AG09319 (cell line): ENCODE results near the gene PPP1R14C.

Source experiments
- DNase-seq: peaks from one replicate; pipeline ENCODE4 v3.0.0-alpha.2; 2010; ENCODE audit warnings: low read depth; ENCODE audit errors: extremely low read depth
- TF ChIP-seq, protein P1 (sequence below): IDR thresholded peaks from 2 replicates; pipeline ENCODE4 v1.5.1; 2011; ENCODE audit warnings: low read depth, mild to moderate bottlenecking, inconsistent platforms, low read length, moderate library complexity

The PPP1R14C gene

DNA sequence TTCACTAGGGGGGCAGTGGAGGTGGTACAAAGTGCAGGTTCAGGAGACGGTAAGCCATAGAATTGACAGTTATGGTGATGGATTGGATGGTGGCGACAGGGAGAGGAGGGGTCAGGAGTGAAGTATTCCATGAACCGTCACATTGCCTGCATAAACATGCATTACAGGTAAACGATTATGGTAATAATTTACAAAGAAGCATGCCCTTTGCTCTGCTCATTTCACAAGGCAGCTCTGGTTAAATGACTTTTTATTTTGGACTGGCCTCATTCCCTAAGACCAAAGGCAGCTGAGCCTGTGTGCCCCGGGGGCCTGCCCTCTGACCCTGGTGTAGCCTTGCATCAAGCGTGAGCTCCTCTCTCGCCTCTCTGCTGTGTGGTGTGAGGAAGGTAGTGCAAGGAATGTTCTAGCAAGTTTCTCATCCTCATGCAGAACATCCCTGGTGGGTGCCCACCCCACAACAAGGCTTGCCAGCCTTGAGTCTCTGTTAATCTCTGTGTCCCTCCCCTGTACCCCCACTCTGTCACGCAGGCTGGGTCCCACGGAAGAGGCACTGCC, 59.0 kb downstream of the PPP1R14C start:
- DNase-seq, result no peak

DNA sequence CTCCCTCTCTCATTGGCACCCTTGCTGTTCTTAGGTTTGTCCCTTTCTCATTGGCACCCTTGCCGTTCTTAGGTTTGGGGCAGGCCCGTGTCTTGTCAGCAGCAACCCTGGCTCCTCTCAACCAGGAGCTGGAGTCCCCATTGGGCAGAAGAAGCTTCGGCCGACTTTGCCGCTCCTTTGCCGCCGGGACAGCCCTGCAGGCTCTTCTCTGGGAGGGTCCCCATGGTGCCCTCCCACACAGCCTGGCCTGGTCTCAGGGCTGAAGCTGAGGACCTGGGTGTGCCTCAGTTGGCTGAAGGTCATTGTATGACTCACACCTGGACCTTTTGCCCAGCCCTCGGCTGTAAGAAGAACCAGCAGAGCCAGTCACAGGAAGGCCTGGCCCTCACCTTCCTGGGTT, 59.6 kb downstream of the PPP1R14C start:
- DNase-seq, result no peak
- TF ChIP-seq, protein P1, sequence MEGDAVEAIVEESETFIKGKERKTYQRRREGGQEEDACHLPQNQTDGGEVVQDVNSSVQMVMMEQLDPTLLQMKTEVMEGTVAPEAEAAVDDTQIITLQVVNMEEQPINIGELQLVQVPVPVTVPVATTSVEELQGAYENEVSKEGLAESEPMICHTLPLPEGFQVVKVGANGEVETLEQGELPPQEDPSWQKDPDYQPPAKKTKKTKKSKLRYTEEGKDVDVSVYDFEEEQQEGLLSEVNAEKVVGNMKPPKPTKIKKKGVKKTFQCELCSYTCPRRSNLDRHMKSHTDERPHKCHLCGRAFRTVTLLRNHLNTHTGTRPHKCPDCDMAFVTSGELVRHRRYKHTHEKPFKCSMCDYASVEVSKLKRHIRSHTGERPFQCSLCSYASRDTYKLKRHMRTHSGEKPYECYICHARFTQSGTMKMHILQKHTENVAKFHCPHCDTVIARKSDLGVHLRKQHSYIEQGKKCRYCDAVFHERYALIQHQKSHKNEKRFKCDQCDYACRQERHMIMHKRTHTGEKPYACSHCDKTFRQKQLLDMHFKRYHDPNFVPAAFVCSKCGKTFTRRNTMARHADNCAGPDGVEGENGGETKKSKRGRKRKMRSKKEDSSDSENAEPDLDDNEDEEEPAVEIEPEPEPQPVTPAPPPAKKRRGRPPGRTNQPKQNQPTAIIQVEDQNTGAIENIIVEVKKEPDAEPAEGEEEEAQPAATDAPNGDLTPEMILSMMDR, result no peak

More for the DNA sequence above, 59.0 kb downstream of the PPP1R14C start:
- TF ChIP-seq, protein P1, result no peak

DNA sequence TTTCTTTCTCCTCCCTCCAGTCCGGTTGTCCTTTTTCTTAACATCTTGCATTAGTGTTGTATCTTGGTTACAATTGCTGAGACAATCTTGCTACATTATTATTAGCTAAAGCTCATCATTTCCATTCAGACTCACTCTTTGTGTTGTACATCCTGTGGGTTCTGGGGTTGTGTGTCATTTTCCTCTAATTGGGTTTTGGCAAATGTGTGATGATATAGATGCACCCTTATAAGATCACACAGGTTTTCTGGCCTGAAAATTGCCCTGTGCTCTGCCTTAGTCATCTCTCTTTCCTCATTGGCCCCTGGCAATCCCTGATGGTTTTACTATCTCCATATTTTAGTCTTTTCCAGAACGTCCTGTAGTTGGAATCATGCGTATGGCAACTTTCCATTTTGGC, 60.1 kb downstream of the PPP1R14C start:
- DNase-seq, result no peak

DNA sequence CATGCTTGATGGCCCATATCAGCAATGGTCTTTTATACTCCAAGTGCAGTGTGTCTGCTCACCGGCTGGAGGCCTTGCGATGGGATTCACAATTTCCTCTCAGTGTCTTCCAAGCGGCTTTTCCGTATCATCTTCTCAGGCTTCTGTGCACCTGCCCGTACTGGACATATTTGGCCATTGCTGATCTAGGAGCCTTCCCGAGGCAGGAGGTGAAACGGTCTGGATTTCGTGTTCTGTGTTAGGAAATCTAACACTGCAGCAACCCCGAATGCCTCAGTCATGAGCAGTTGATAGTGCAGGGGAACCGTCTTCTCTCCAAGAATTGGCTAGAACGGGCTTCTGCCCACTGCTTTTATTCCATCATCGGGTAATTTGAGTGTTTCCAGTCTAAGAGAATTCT, 60.5 kb downstream of the PPP1R14C start:
- TF ChIP-seq, protein P1, result no peak

More for the DNA sequence above, 60.1 kb downstream of the PPP1R14C start:
- TF ChIP-seq, protein P1, result no peak

DNA sequence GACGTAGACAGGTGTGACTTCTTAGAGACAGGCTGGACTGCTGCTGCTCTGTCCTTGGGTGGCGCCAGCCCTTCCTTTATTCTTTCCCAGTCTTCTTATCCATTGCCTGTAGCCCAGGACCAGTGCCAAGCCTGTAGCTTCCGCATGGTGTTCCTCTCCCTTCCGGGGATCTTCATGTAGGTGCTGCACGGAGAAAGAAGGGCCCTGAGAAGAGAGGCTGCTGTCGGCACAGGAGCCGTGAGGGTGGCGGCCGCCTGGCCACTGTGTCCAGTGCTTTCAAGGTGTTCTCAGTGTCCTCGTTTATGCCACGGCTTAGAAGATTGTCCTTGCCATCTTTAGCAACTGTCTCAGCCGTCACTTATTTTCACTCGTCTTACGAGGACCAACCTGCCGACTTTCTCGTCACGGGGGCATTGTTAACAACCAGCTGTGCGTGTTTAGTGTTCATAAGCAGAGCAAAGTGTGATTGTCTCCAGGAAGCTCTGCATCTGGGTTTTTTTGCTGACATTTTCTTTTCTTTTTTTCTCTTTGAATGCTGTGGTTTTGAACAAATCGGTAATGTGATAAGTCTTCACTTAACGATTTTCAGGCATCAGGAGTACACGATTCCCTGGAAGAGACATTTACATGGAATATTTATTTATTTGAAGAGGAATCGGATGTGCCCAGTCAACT, 61.2 kb downstream of the PPP1R14C start:
- TF ChIP-seq, protein P1, result no peak
- no peak for DNase-seq

More for the DNA sequence above, 60.5 kb downstream of the PPP1R14C start:
- no peak for DNase-seq

DNA sequence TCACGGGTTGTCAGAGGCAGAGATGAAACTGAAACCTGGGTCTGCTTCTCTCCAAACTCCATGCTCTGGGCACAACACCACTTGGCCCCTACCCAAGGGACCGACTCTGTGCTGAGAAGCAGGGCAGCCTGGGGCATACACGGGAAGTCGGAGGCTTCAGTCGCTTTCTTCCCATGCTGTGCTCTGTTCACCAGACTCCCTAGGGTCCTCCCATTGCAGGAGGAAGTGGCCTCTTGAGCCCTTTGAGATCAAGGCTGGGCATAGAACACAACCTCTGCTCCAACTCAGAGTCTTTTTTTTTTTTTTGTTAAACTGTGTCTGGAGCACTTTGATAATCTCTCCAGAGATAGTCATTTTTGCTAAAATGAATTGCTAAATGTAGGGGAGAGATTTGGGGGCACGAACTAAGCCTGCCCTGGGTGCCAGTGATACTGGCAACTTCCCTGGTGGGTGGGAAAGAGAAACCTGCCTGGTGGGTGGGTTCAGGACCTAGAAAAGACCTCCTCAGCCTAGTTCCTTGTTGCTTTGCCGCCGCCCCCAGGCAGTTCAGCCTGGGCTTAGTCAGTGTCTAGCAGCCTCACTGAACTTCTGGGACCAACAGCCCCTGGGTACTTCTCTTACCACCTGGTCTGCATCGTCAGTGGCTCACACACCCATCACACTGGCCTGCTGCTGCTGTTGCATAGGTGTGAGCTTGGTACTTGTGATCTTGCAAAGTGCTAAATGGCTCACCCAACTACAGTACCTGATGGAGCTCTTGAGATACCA, 62.0 kb downstream of the PPP1R14C start:
- no peak for DNase-seq
- TF ChIP-seq, protein P1, result no peak
